Spleen (tissue), 7 donors: ENCODE data around the gene ABLIM3.

Experiments
- CTCF ChIP-seq, 11 experiments: fragments of 200-600 bp in 7 of 11; fragments of 450-650 bp in 4 of 11; sonication (generic) in 4 of 11; IDR thresholded peaks in 8 of 11; conservative IDR thresholded peaks in 3 of 11; 1 replicate in 7 of 11; 2 replicates in 4 of 11; pipeline versions ENCODE4 v1.4.0 to v1.8.0; 2016 to 2021; ENCODE audit warnings: antibody characterized with exemption in 11 of 11, inconsistent platforms in 4 of 11, mild to moderate bottlenecking in 1 of 11
- POLR2A ChIP-seq, 3 donors: fragments of 450-650 bp; IDR thresholded peaks; one replicate each; pipeline ENCODE4 v1.5.1; 2017; ENCODE audit warnings: antibody characterized with exemption in 3 of 3, mild to moderate bottlenecking in 1 of 3
- donor health status: DM: no; HTN: no; CAD: no; lungs with moderate emphysema.
- donor health status: DM: no; HTN: no; CAD: no.
- donor health status: DM: no; HTN: no; CAD: no.

GRCh38 chr5:149302641-149303040 is 161.3 kb downstream of the ABLIM3 start:
- TF ChIP-seq CTCF (IDR thresholded peaks at IDR 0.05 in 8 of 11, conservative IDR thresholded peaks at IDR 0.05 in 3 of 11) (no peak), POLR2A (IDR thresholded peaks at IDR 0.05) (no peak)
